ENCODE measurements around the gene ORAI2.
A peak's percentile ranks its signal among the peaks of the same experiment; 100 is the strongest.
"Not testable (repeated sequence)": the region's sequence is repeated elsewhere in the genome, so short reads cannot be mapped to it uniquely, and the experiment has no call there.

The ORAI2 gene

DNA sequence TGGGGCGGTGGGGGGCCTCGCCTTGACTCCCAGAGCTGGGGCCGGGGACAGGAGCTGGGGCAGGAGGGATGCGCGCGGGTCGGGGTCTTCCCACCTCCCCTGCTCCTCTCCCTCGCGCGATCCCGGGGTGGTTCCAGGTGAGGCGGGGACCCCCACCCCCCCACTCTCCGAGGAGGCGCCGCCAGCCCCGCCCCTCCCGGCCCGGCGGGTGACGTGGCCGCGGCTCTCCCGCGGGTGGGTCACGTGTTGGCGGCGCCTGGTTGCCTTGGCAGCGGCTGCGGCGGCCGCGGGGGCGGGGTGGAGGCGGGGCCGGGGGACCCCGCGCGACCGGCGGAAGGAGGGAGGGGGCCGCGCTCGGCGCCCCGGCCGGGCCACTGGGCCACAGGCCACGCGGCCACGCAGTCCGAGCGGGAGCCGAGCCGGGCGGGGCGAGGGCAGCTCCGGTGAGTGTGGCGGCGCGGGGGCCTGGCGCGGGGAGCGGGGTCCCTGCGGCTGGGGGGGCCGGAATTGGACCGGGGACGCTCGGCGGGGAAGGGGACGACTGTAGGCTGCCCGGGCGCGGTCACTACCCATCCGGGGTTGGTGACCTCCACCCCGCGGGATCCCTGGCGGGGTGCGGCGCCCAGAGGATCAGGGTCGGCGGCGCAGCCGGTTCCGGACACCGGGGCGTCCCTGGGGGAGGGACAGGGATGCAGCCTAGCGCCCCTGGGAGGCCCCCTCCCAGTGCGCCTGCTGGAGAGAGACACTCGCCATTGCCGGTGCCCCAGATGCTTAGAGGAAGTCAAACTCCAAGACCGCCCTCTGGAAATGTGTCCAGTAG is at the start of gene ORAI2:
ORAI2 (plus strand) TSS at position 357 of the 820 bp plus-strand sequence. CDS start 5,382 bp downstream, outside the sequence.
- DNase-seq (ENCODE audit: low read depth, low spot score), result no peak

DNA sequence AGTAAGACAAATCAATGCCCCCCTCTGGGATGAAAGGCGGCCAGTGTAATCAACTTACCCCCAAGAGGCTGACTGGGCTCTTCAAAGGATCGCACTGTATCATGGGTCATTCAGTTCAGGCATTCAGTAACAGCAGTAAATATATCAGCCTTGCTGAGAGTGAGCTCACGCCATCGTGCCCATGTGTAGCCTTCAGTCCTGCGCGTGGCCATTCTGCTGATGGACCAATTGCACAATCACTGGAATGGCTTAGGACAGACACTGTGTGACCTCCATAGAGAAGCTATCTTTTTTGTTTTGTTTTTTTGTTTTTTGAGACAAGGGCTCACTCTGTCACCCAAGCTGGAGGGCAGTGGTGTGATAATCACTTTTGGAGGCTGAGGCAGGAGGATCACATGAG is 46.3 kb upstream of the ORAI2 start:
- DNase-seq (ENCODE audit: low read depth, low spot score), result no peak

DNA sequence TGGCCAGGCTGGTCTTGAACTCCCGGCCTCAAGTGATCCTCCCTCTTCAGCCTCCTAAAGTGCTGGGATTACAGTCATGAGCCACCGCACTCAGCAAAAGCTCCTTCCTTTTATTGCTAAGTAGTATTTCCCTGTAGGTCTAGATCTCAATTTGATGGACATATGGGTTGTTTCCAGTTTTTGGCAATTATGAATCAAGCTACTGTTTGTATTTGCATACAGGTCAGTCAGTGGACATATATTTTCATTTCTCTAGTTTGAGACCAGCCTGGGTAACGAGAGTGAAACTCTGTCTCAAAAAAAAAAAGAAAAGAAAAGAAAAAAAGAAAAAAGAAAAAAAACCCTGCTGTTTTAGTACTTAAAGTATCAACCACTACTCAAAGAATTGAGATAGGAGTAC is 43.6 kb upstream of the ORAI2 start:
- DNase-seq (ENCODE audit: low read depth, low spot score), result no peak

DNA sequence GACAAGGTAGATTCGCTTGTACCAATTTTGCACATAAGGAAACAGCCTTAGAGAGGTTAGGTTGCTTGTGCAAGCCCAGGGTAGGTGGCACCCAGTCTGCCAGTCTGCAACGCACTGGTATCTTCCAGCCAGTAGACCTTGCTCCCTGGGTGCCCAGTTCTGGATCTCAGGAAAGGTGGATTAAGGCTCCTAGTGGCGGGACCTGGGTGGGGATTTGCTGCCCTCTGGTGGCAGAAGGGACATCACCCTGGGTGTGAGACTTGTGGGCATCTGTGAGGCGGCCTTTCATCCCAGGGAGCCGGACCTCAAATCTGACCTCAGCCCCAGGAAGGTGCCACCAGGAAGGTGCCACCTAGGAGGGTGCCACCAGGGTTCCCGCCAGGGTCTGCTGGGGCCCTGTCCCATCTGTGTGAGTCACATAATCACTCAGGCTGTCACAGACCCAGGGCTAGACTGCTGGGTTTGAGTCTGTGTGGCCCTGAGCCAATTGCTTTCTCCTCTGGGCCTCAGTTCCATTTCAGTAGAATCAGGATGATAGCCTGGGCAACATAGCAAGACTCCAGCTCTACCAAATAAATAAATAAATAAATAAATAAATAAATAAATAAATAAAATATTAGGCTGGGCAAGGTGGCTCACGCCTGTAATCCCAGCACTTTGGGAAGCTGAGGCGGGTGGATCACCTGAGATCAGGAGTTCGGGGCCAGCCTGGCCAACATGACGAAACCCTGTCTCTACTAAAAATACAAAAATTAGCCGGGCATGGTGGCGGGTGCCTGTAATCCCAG is 42.5 kb upstream of the ORAI2 start:
- DNase-seq (ENCODE audit: low read depth, low spot score), result peak; percentile 22

DNA sequence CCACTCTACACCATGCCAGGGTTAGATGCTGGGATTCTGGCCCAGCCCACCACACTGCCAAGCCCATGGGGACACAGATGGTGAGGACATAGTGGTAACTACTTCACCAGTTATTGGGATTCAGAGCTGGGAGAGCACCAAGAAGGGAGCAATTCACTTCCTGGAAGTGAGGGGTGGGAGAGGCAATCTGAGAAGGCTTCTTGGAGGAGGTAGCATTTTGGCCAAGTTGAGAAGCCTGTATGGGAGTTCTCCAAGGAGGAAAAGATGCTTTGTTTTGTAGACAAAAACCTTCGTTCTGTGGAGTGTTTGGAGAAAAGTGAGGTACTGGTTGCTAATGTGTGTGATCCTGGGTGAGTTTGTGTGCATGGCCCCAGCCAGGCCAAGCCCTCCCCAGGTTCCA is 41.0 kb upstream of the ORAI2 start:
- DNase-seq (ENCODE audit: low read depth, low spot score), result no peak

DNA sequence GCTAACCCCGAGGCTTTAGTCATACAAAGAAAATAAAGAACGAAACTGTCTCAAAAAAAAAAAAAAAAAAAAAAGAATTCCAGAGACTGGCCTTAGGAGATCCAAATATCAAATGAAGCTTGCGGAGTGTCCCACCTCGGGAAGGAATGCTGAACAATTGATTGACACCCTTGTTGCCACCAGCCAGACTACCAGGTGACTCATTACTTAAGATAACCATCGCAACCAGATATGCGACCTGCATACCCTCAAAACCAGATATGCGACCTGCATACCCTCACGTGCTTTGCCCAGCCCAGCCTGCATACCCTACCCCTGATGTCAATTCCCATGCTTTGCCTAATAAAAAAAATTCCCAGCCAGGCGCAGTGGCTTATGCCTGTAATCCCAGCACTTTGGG is 39.9 kb upstream of the ORAI2 start:
- DNase-seq (ENCODE audit: low read depth, low spot score), result no peak

DNA sequence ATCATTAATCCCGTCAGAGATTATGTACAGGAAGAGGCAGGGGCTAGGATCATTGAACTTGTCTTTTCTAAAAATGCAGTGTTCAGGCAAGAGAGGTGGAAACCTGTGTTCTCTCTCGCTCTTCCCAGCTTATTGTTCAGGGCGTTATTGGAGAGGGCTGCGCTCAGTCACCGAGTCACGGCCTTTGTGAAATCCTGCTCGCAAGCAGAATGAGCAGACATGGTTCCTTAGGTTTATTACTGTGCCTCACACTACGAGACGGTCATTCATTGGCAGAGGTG is 37.8 kb upstream of the ORAI2 start:
- DNase-seq (ENCODE audit: low read depth, low spot score), result no peak

DNA sequence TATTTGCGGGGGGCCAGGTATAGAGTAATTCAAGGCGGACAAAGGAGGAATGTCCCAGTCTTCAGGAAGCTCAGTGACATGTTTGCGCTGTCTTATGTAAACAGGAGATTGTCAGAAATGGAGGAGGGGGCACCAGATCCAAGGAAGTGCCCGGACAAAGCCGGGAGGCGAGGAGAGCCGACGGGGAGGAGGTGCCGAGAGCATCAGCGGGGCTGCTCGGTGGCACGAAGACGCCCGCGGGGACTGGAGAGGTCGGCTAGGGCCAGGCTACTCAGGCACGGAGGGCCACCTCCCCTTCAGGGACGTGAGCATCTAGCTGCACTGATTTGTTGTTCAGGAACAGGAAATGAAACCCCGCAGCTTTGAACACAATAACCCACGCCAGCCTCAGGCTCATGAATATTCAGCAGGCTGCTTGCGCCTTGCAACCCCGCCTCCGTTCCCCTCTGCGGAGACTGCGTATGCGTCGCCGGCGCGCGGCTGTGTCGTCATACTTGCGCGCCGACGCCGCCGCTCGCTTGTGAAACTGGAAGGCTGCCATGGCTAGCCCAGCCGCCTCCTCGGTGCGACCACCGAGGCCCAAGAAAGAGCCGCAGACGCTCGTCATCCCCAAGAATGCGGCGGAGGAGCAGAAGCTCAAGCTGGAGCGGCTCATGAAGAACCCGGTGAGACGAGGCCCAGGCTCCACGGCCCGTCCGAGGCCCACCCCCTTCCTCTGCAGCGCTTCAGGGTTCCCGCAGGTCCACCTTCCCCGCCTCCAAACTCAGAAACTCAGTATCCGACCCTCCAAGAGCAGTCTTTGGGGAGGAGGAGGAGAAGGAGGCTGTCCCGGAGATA is 37.3 kb upstream of the ORAI2 start, which contains the start of gene PRKRIP1:
PRKRIP1 (plus strand) TSS at position 491 of the 837 bp plus-strand sequence; CDS start at position 540, 49 bp downstream.
- DNase-seq (ENCODE audit: low read depth, low spot score), result peak; percentile 82

DNA sequence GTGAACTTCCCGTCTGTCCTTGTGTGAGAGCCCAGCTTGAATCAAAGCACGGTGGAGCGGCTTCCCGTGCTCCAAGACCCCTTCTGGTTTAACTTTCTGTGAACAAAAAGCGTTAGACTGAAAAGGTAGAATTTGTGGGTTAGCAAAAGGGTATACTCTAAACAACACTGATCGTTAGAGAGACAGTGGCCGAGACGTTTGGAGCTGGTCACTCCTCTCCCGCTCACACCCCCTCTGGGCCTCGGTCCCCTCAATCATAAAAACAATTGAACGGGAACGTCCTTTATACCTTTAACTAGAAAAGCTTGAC is 36.7 kb upstream of the ORAI2 start:
- DNase-seq (ENCODE audit: low read depth, low spot score), result no peak

DNA sequence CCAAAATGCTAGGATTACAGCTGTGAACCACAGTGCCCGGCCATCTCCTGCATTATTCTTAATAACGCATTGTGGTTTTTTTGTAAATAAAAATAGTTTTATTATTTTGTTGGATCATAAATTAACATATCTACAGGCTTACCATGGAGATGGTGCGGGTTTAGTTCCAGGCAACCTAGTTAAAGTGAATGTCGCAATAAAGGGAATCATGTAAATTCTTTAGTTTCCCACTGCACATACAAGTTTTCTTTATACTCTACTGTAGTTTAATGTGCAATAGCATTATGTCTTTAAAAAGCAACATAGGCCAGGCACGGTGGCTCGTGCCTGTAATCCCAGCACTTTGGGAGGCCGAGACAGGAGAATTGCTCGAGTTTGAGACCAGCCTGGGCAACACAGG is 34.8 kb upstream of the ORAI2 start:
- no peak for DNase-seq (ENCODE audit: low read depth, low spot score)

DNA sequence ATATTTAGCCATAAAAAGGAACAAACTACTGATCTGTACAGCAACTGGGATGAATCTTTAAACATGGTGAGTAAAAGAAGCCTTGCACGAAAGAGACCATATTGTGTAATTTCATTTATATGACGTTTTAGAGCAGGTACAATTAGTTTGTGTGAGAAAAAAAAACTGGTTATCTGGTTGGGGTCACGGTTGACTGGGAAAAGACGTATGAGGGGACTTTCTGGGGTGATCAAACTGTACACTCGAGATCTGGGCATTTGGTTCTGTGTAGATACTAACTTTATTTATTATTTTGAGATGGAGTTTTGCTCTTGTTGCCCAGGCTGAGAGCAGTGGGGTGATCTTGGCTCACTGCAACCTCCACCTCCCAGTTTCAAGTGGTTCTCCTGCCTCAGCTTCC is 33.0 kb upstream of the ORAI2 start:
- DNase-seq (ENCODE audit: low read depth, low spot score), result no peak

DNA sequence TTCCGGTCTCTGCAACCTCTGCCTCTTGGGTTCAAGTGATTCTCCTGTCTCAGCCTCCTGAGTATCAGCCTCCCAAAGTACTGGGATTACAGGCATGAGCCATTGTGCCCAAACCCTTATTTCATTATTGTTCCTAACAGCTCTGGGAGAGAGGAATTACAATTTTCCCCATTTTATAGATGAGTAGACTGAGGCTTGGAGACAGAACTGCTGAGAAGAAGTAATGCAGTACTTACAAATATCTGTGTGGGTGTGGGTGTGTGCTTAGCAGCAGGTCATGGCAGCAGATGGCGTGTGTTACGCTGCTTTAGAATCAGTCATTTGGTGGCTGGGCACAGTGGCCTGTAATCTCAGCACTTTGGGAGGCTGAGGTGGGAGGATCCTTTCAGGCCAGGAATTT is 29.8 kb upstream of the ORAI2 start:
- DNase-seq (ENCODE audit: low read depth, low spot score), result no peak

DNA sequence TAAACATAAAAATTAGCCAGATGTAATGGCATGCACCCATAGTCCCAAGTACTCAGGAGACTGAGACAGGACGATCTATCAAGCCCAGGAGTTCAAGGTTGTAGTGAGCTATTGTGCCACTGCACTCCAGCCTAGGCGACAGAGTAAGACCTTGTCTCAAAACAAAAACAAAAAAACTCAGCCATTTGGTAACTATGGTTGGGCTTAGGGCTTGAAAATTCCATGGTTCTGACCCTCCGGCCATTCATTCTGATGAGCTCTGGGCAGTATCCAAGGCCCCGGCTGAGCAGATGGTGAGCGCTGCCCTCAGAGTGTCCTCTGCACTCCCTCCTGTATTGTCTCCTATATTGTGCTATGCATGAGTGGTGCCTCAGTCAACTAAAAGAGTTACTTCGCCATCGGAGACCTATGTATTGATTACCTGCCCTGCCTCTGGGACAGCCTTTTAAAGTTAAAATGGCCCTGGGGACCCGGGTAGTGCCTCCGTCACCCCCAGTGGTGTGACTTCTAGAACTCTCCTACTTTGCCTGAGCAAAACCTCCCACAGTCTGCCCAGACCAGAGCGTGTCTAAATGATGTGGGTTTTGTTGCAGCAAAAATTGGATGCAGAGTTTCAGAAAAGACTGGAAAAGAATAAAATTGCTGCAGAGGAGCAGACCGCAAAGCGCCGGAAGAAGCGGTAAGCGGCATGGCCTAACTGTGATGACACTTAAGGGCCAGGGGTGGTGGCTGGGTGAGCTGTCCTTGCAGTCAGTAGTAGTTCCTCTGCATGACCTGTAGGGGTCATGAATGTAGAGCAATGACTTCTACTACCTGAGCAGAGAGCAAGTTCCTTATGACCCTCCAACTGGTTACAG is 29.1 kb upstream of the ORAI2 start:
- DNase-seq (ENCODE audit: low read depth, low spot score), result no peak

DNA sequence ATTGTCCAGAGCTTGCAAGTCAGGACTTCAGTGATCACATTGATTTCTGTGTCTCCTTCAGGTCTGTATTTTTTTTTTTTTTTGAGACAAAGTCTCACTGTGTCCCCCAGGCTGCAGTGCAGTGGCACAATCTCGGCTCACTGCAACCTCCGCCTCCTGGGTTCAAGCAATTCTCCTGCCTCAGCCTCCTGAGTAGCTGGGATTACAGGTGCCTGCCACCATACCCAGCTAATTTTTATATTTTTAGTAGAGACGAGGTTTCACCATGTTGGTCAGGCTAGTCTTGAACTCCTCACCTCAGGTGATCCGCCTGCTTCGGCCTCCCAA is 28.6 kb upstream of the ORAI2 start:
- DNase-seq (ENCODE audit: low read depth, low spot score), result not testable (repeated sequence)

DNA sequence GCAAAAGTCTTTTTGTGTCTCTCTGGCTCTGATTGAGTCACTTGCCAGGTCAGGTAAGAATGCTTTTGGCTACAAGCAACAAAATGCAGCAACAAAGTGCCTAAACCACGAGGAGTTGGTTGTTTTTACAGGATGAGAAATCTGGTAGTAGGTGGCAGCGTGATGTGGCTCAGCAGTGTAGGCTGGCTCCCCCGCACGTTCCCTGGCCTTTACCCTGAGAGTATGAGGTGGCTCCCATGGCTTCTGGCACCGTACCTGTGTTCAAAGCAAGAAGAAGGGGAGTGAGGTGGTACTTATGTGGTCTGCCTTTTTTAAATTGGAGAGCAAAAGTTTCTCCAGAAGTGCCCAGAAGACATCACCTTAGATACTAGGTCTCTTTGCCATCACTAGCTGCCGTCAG is 25.5 kb upstream of the ORAI2 start:
- no peak for DNase-seq (ENCODE audit: low read depth, low spot score)

DNA sequence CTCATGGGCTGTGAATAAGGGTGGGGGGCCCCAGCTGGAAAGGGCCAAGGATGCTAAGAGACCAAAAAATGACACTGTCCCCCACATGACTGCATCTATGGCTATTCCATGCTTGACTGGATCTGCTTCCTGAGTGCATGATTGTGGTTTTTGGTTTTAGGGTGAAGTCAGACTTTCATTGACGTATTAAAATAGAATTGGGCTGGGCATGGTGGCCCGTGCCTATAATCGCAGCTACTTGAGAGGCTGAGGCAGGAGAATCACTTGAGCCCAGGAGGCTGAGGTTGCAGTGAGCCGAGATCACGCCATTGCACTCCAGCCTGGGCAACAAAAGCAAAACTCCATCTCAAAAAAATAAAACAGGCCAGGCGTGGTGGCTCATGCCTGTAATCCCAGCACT is 24.8 kb upstream of the ORAI2 start:
- DNase-seq (ENCODE audit: low read depth, low spot score), result not testable (repeated sequence)

DNA sequence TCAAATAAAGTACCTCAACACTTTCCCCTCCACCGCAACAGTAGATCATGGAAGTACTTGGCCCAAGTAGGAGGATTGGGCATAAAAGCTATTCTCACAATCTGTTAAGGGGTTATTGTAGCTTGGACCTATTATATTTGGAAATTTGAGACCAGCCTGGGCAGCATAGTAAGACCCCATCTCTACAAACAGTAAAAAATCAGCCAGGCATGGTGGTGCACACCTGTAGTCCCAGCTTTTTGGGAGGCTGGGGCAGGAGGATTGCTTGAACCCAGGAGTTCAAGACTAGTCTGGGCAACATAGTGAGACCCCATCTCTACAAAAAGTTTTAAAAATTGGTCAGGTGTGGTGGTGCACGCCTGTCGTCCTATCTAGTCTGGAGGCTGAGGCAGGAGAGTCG is 24.0 kb upstream of the ORAI2 start:
- no peak for DNase-seq (ENCODE audit: low read depth, low spot score)

DNA sequence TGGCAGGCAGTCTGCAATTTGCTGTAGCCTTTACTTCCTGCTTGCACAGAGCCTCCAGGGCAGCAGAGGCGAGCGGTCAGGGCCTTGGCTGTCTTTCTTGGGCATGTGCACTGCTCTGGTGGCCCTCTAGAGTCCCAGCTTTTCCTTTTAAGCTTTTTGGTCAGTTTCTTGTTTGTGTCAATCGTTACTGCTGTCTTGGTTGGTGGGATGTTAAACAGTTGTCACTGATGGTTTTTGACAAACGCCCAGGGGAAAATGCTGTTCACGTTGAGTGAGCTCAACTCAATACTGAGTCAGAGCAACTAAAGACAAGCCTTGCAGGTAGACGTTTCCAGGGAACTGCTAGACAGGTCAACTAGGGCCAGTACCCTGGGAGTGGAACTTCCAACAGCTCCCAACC is 23.3 kb upstream of the ORAI2 start:
- no peak for DNase-seq (ENCODE audit: low read depth, low spot score)

DNA sequence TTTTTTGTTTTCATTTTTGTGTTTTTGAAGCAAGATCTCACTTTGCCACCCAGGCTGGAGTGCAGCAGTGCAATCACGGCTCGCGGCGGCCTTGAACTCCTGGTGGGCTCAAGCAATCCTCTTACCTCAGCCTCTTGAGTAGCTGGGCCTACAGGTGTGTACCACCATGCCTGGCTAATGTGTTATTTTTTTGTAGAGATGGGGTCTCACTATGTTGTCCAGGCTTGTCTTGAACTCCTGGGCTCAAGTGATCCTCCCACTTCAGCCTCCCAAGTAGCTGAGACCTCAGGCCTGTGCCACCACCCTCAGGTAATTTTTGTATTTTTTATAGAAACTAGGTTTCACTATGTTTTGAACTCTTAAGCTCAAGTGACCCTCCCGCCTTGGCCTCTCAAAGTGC is 22.5 kb upstream of the ORAI2 start:
- DNase-seq (ENCODE audit: low read depth, low spot score), result no peak

DNA sequence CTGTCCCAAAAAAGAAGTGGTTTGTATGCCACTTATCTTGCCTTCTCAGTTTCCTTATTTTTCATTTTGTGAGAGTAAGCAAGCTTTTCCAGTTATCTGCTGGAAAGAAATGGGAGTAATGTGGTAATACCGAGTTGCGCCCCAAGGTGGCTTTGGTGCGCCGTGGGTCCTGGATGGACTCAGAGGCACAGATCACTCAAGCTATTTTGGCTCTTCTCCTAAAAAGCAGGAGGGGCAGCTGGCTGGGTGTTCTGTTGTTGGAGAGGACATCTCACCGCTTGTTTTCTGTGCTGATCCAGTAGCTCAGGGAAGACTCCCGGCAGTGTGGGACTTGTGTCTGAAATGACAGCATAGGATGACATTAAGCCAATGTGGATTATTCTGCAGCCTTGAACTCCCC is 20.8 kb upstream of the ORAI2 start:
- DNase-seq (ENCODE audit: low read depth, low spot score), result no peak

DNA sequence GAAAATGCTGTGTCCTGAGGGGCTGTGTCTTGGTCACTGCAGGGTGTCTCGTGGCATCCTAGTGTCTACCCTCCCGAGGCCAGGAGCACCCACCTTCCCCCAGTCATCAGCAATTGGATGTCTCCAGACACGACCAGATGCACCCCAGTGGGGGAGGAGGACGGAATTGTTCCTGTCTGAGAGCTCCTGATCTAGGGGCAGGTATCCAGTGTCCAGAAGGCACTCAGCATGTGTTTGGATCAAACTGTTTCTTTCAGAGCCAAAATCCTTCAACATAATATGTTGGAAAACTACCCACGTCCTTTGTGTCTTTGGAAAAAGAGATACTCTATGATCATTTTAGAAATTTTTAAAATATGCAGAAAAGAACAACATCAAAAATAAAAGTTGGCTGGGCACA is 20.3 kb upstream of the ORAI2 start:
- DNase-seq (ENCODE audit: low read depth, low spot score), result no peak

DNA sequence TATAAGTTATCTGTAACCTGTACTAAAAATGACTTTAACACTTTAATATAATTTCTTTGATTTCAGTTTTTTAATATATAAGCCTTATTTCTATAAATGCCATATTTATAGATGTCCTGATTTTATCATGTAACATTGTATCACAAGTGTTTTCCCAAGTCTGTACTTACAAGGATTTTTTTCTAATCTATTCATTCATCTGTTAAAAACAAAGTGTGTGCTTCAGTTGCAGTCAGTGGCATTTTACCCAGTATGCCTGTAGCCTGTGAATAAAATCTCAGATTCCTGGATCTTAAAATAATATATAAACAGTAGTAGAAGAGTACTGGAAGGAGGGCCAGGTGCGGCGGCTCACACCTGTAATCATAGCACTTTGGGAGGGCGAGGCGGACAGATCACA is 19.8 kb upstream of the ORAI2 start:
- DNase-seq (ENCODE audit: low read depth, low spot score), result no peak
